Thymus (tissue), 11 donors: ENCODE results near the gene SH3RF3. TPM values are rescaled to one million over a fixed set of nuclear protein-coding genes. Genes with fewer than 3 reads are reported as not detected.
A peak's percentile ranks its signal among the peaks of the same experiment; 100 is the strongest.

Source experiments
- DNase-seq, 9 donors: peaks; one replicate each; pipeline ENCODE4 v3.0.0-alpha.2; 2013; ENCODE audit warnings: low spot score in 9 of 9, low read depth in 6 of 9, missing footprints in 1 of 9
- H3K27ac ChIP-seq, 2 donors: one replicate each; pipeline ENCODE4 v1.5.1; 2013; ENCODE audit warnings: control low read depth in 1 of 2, low read depth in 1 of 2, low read length in 1 of 2, mild to moderate bottlenecking in 1 of 2, moderate library complexity in 1 of 2
- H3K27me3 ChIP-seq, 2 donors: one replicate each; pipeline ENCODE4 v1.5.1; 2013; ENCODE audit warnings: low read length in 1 of 2; ENCODE audit not compliant: control insufficient read depth in 2 of 2, insufficient read depth in 1 of 2
- H3K36me3 ChIP-seq, 2 donors: one replicate each; pipeline ENCODE4 v1.5.1; 2013; ENCODE audit warnings: low read length in 1 of 2, mild to moderate bottlenecking in 1 of 2, moderate library complexity in 1 of 2; ENCODE audit not compliant: control insufficient read depth in 2 of 2, insufficient read depth in 2 of 2
- H3K4me1 ChIP-seq, 2 donors: one replicate each; pipeline ENCODE4 v1.5.1; 2013; ENCODE audit warnings: low read length in 2 of 2; ENCODE audit not compliant: control insufficient read depth in 2 of 2, insufficient read depth in 2 of 2
- H3K4me3 ChIP-seq, 2 donors: one replicate each; pipeline ENCODE4 v1.5.1; 2013; ENCODE audit warnings: low read length in 2 of 2, control low read depth in 1 of 2, mild to moderate bottlenecking in 1 of 2
- H3K9me3 ChIP-seq, 2 donors: one replicate each; pipeline ENCODE4 v1.5.1; 2013; ENCODE audit warnings: low read length in 1 of 2, mild to moderate bottlenecking in 1 of 2; ENCODE audit not compliant: control insufficient read depth in 2 of 2, insufficient read depth in 1 of 2
- WGBS: extraction: QIAGEN DNeasy Blood & Tissue Kit; methylation state at CpG from one replicate; pipeline ENCODE4 v1.1.7; 2013; 5-methylcytosine and 5-hydroxymethylcytosine counted together
- polyA plus RNA-seq: library from polyadenylated mRNA; stranded (reverse); fragments of 200-250 nt; gene quantifications from one replicate; pipeline ENCODE4 v1.2.3, GENCODE V29; 2013
- total RNA-seq: library from RNA; stranded (reverse); fragments of 120-200 nt; gene quantifications from one replicate; pipeline ENCODE4 v1.2.4, GENCODE V29; 2013
- donor health status: healthy.

The SH3RF3 gene
- total and polyA plus RNA-seq, 2 donors = 3.2 to 8.2 TPM

DNA sequence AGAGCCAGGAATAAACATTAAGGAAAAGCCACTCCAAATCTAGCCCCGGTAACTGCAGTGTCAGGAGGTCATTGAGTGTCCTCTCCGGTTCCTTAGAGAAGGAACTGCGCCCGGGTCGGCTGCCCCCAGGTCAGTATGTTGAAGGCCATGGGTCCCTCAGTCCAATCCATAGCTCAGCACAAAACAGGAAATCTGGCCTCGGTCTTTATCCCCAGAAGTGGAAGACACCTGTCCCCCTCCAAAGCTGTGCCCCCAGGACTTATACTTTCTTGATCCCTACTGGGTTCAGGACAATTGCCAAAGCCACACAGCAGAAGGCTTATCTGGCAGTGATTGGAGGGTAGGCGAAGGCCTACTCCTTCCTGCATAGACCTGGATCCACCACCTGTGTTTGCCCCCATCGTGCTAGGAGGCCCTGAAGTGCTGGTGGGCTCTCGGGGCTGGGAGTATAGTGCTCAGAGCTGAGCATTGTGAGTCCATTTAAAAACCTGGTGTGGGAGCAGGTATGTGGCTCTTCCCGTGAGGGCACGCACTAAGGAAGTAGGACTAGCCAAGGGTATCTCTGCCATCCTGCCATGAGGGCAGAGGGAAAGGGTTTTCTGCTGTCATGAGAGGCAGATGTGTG, 306.2 kb downstream of the SH3RF3 start:
- H3K4me3 ChIP-seq = no peak overlapping the region
- DNase-seq = no peak
- no peaks in the 10 kb centered on the region for H3K27me3 ChIP-seq
- H3K9me3 ChIP-seq = no peaks in the 10 kb centered on the region
- WGBS = 94% methylated on average over 11 of the region's 11 CpGs
- peaks cover 0 to 20% of the 10 kb centered on the region in 2 donors for H3K4me1 ChIP-seq
- H3K27ac ChIP-seq = no peak overlapping the region
- H3K36me3 ChIP-seq = peaks cover 0 to 3% of the 10 kb centered on the region in 2 donors

DNA sequence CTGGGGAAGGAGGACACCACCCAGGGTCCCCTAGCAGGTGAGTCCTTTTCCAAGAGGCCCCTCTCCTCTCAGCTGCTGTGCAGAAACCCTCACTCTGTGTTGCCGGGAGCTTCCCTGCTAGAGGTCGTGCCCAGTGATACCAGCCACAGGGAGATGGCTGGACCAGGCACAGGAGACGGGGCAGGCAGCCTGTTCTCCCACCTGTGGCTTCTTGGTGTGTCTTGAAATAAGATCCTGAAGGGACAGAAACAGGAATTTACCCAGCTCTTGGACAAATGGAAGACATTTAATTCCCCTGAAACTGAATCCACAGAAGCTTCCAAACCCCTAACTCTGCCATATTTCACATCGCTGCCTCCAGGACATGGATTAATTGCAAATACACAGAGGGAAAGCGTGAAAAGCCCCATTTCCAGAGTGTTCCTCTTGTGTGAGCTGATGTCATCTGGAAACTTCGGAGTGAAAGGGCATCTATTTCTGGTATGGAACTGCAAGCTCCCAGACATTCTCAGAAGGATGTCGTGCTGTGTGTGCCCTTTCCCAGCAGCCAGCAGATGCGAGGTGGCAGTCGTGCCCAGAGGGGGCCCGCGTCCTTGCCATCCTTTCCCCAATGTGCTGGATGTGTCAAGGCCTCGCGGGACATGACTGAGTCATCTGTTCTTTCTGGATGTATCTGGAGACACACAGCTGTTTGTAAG, 307.0 kb downstream of the SH3RF3 start:
- Histone ChIP-seq H3K27ac (peak overlapping the region; percentile 12 to 73), H3K36me3 (peaks cover 0 to 3% of the 10 kb centered on the region in 2 donors), H3K4me1 (peaks cover 0 to 20% of the 10 kb centered on the region in 2 donors), H3K9me3 (no peaks in the 10 kb centered on the region), H3K27me3 (no peaks in the 10 kb centered on the region), H3K4me3 (no peak overlapping the region)
- peak in 1 of 9 donors; percentile 19 for DNase-seq
- 95% methylated on average over 13 of the region's 13 CpGs for WGBS

DNA sequence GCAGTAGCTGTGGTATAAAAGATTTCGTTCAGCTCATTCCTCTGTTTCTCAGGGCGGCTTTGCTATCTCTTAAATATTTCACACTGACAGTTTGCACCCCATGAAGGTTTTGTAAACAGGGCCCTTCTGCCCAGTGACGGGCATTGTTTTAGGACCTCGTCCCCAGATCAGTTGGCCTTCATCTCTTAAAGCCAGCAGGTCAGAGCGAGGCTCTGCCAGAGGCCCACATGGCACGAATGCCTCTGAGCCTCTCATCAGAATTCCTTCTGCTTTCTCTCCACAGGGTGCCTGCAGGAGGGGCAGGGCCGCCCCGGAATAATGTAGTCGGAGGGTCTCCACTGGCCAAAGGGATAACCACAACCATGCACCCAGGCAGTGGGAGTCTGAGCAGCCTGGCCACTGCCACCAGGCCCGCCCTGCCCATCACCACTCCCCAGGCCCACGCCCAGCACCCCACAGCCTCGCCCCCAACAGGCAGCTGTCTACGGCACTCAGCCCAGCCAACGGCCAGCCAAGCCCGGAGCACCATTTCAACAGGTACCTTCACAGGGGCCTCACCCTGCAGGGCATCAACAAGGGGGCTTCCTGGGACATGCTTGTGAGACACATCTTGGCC, 307.7 kb downstream of the SH3RF3 start:
- H3K27me3 ChIP-seq = no peaks in the 10 kb centered on the region
- peak overlapping the region in 1 of 2 donors; percentile 73 for H3K27ac ChIP-seq
- peaks cover 0 to 20% of the 10 kb centered on the region in 2 donors for H3K4me1 ChIP-seq
- peaks cover 0 to 3% of the 10 kb centered on the region in 2 donors for H3K36me3 ChIP-seq
- no peaks in the 10 kb centered on the region for H3K9me3 ChIP-seq
- 95% methylated on average over 15 of the region's 15 CpGs for WGBS
- DNase-seq = no peak
- no peak overlapping the region for H3K4me3 ChIP-seq

DNA sequence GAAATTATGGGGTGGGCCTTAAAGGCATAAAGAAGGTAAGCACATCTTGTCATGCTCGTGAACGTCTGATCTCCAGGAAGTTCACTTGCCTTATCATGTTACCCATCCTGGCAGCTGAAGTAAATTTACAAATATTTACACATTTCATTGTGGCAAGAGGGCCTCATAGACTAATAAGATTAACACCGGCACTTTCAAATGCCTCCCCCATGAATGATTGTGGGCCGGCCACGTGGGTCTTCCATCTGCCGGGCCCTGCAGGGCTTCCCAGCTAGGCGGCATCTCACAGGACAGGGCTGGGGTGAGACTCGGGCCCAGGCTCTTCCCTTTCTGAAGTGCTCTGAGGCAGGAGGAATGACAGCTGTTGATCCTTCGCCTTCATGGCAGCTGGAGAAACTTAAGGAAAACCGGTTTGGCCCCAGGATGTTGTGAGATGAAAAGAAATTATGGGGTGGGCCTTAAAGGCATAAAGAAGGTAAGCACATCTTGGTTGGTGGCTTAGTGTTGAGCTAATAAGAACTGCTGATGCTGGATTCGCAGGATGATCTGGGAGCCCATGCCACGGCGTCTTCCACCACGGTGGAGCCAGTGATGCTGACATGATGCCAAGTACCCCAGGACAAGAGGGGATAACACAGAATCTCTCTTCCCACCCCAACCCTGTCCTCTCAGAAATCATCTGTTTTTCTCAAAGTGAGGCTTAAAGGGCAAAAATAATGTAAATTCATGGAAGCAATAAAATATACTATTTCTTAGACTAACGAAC, 308.5 kb downstream of the SH3RF3 start:
- Histone ChIP-seq H3K27ac (no peak overlapping the region), H3K9me3 (no peaks in the 10 kb centered on the region), H3K27me3 (no peaks in the 10 kb centered on the region), H3K36me3 (peaks cover 0 to 3% of the 10 kb centered on the region in 2 donors), H3K4me3 (no peak overlapping the region), H3K4me1 (peaks cover 0 to 20% of the 10 kb centered on the region in 2 donors)
- WGBS = 92% methylated on average over 15 of the region's 15 CpGs
- no peak for DNase-seq

DNA sequence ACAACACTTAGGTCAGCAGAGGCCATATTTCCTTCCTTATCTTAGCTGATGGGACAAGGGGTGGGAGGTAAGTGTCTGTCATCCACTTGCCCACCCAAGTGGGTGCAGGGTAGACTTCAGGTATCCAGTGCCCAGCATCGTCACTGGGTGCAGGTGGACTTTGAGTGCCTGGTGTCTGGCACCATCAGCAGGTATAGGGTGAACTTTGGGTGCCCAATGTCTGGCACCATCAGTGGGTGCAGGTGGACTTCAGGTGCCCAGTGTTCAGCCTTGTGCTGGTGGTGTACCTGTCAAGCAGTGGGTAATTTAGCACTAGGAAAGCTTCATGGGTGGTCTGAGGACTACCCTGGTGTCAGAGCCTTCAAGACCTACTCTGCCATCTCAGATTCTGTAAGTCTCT, 309.1 kb downstream of the SH3RF3 start:
- no peak for DNase-seq

GRCh38 chr2:109438773-109439389, 309.9 kb downstream of the SH3RF3 start:
- Histone ChIP-seq H3K9me3 (peaks cover 0 to 3% of the 10 kb centered on the region in 2 donors), H3K27me3 (no peaks in the 10 kb centered on the region), H3K36me3 (peaks cover 0 to 3% of the 10 kb centered on the region in 2 donors), H3K27ac (no peak overlapping the region), H3K4me3 (no peak overlapping the region), H3K4me1 (peaks cover 0 to 20% of the 10 kb centered on the region in 2 donors)
- DNase-seq = no peak
- 95% methylated on average over 8 of the region's 8 CpGs for WGBS

More for the DNA sequence above, 309.1 kb downstream of the SH3RF3 start:
- H3K4me3 ChIP-seq = no peak overlapping the region
- no peaks in the 10 kb centered on the region for H3K27me3 ChIP-seq
- 100% methylated on average over 1 of the region's 1 CpG for WGBS
- no peak overlapping the region for H3K27ac ChIP-seq
- H3K4me1 ChIP-seq = peaks cover 0 to 20% of the 10 kb centered on the region in 2 donors
- H3K36me3 ChIP-seq = peaks cover 0 to 3% of the 10 kb centered on the region in 2 donors
- peaks cover 0 to 2% of the 10 kb centered on the region in 2 donors for H3K9me3 ChIP-seq

DNA sequence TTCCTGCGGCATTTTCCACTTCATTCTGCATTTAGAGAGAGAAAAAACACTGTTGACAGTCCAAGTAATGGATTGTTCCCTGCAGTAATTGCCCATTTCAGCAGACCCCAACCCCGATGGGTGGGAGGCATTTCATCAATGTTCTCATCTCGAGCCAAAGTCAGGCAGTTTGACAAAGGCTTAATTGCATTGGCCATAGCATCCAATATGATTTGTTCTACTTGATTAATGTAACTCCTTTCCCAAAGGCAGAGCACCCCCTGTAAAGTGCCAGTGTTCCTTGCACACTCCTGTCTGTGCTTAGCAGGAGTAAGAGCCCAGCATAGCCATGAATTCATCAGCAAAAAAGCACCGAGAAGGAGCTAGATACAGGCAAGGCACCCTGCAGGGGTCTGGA, 310.4 kb downstream of the SH3RF3 start:
- 94% methylated on average over 4 of the region's 4 CpGs for WGBS
- no peak for DNase-seq
- Histone ChIP-seq H3K4me1 (peaks cover 0 to 20% of the 10 kb centered on the region in 2 donors), H3K36me3 (peaks cover 0 to 3% of the 10 kb centered on the region in 2 donors), H3K27me3 (no peaks in the 10 kb centered on the region), H3K9me3 (peaks cover 0 to 5% of the 10 kb centered on the region in 2 donors), H3K4me3 (no peak overlapping the region), H3K27ac (no peak overlapping the region)

DNA sequence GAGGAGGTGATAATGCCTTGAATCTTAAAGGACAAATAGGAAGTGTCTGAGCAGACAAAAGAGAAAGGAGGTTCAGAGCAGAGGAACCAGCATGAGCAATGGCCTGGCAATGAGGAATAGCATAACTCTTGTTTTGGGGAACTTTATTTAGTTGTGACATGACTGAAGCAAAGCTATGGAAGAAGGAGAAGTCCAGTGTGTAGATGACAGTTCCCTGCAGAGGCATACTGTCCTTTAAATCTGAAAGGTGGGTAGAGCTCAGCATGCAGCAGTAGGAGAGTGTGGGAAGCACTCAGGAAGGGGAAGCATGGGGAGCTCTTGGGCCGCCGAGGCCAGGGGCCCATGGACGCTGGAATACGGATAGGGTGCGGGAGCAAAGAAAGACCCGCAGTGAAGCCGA, 311.0 kb downstream of the SH3RF3 start:
- H3K27ac ChIP-seq = no peak overlapping the region
- H3K27me3 ChIP-seq = no peaks in the 10 kb centered on the region
- peaks cover 0 to 8% of the 10 kb centered on the region in 2 donors for H3K9me3 ChIP-seq
- peak in 1 of 9 donors; percentile 9 for DNase-seq
- peaks cover 0 to 20% of the 10 kb centered on the region in 2 donors for H3K4me1 ChIP-seq
- H3K36me3 ChIP-seq = peaks cover 0 to 3% of the 10 kb centered on the region in 2 donors
- H3K4me3 ChIP-seq = no peak overlapping the region
- over 99% methylated on average over 7 of the region's 7 CpGs for WGBS
